Activated gamma-delta T cell treated with anti-CD3 and anti-CD28 coated beads, Interleukin-2, amount 50 U/mL, for 16 hours (primary cell): Measurements from ENCODE around the gene RAB29.
"Not testable (repeated sequence)": the region's sequence is repeated elsewhere in the genome, so short reads cannot be mapped to it uniquely, and the experiment has no call there.

Source experiments
- DNase-seq: peaks from one replicate; pipeline ENCODE4 v3.0.0-alpha.2; 2020; ENCODE audit warnings: low read depth

RAB29 gene

DNA sequence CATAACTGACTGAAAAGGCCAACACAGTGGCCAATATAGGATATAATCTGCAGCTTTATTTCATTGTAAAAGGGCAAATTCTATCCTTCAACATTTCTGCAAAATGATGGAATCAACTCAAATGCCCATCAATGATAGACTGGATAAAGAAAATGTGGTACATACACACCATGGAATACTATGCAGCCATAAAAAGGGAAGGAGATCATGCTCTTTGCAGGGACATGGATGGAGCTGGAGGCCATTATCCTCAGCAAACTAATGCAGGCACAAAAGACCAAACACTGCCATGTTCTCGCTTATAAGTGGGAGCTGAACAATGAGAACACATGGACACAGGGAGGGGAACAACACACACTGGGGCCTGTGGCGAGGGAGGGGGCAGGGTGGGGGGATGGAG, 54.5 kb downstream of the RAB29 start:
- DNase-seq = not testable (repeated sequence)

DNA sequence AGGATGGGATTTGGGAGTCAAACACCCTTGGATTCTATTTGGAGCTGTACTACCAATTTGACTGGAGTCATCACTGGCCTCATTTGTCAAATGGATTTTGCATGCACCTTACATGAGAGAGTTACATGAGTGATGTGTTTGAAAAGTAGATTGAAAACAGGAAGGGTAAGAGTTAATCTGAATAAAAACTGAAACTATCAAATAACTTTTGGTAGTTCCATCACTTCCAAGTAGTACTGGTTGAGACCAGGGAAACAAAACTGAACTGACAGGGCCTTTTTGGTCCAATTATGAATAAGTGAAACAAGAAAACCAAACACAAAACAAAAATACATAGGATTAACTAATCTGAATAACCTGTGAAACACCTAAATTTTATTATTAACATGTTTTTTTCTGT, 55.5 kb downstream of the RAB29 start:
- DNase-seq = no peak

DNA sequence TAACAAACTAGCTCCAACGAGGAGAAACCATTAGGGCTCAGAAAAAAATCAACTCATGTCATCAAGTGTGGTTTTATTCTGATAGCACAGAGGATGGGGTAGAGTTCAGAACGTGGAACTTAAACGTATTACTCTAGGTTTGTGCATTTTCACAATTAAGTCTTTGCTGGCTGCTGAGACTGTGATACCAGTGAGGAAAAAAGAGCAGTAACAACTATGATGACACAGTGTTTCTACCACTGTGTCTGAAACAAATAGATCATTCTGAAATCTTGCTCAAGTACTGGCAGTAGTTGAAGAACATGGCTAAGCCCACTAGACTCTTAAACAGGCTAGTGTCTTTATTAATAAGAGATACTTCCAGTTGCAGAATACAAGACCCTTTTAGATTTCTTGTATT, 56.3 kb downstream of the RAB29 start:
- no peak for DNase-seq
